HepG2 (cell line): ENCODE results near the gene HSP90AB1. TPM values are rescaled to one million over a fixed set of nuclear protein-coding genes. Genes with fewer than 3 reads are reported as not detected.

Experiments used
- GPN1 ChIP-seq: sonication (generic); formaldehyde crosslinking; IDR thresholded peaks from 2 replicates; pipeline ENCODE4 v1.5.1; 2020; ENCODE audit warnings: missing genetic modification reagents, borderline replicate concordance
- MAFK ChIP-seq, 2 experiments: IDR thresholded peaks in 1 of 2; conservative IDR thresholded peaks in 1 of 2; 2 replicates each; pipeline ENCODE4 v1.6.1; 2011; ENCODE audit warnings: improper control_type of control experiment in 2 of 2, low read length in 2 of 2
- MIER2 ChIP-seq: IDR thresholded peaks from 2 replicates; pipeline ENCODE4 v1.6.1; 2016; ENCODE audit warnings: missing biosample characterization, missing genetic modification reagents
- PCBP1 ChIP-seq: fragments of 200-400 bp; formaldehyde crosslinking; IDR thresholded peaks from 2 replicates; pipeline ENCODE4 v1.6.1; 2017; ENCODE audit warnings: mild to moderate bottlenecking, low read depth, low read length, borderline replicate concordance
- POGZ ChIP-seq: sonication (generic); formaldehyde crosslinking; IDR thresholded peaks from 2 replicates; pipeline ENCODE4 v1.4.0; 2020; ENCODE audit warnings: mild to moderate bottlenecking, missing genetic modification reagents
- PPARG ChIP-seq: conservative IDR thresholded peaks from 2 replicates; pipeline ENCODE4 v1.6.1; 2016; ENCODE audit warnings: missing biosample characterization, missing genetic modification reagents
- RCOR2 ChIP-seq: IDR thresholded peaks from 2 replicates; pipeline ENCODE4 v1.6.1; 2016; ENCODE audit warnings: missing biosample characterization, missing genetic modification reagents
- SNAI1 ChIP-seq: sonication (generic); formaldehyde crosslinking; IDR thresholded peaks from 2 replicates; pipeline ENCODE4 v1.5.0; 2020; ENCODE audit warnings: mild to moderate bottlenecking, missing genetic modification reagents, borderline replicate concordance
- TBX2 ChIP-seq: sonication (generic); formaldehyde crosslinking; IDR thresholded peaks from 2 replicates; pipeline ENCODE4 v1.5.0; 2020; ENCODE audit warnings: missing genetic modification reagents, mild to moderate bottlenecking, borderline replicate concordance
- YY1 ChIP-seq: IDR thresholded peaks from 2 replicates; pipeline ENCODE4 v1.6.1; 2011; ENCODE audit warnings: low read length, low read depth, moderate library complexity, mild to moderate bottlenecking; ENCODE audit not compliant: insufficient read depth, insufficient replicate concordance
- ZBTB1 ChIP-seq: sonication (generic); formaldehyde crosslinking; IDR thresholded peaks from 2 replicates; pipeline ENCODE4 v1.4.0; 2020; ENCODE audit warnings: missing genetic modification reagents, borderline replicate concordance
- ZFX ChIP-seq: sonication (generic); formaldehyde crosslinking; IDR thresholded peaks from 2 replicates; pipeline ENCODE4 v1.4.0; 2020; ENCODE audit warnings: mild to moderate bottlenecking, low read depth, missing genetic modification reagents, moderate library complexity
- ZFY ChIP-seq: sonication (generic); formaldehyde crosslinking; IDR thresholded peaks from 2 replicates; pipeline ENCODE4 v1.4.0; 2020; ENCODE audit warnings: missing genetic modification reagents
- ZNF253 ChIP-seq: sonication (generic); formaldehyde crosslinking; IDR thresholded peaks from 2 replicates; pipeline ENCODE4 v1.8.0; 2022; ENCODE audit warnings: mild to moderate bottlenecking, missing genetic modification reagents, borderline replicate concordance
- ZNF260 ChIP-seq: sonication (generic); formaldehyde crosslinking; IDR thresholded peaks from 2 replicates; pipeline ENCODE4 v1.4.0; 2020; ENCODE audit warnings: missing genetic modification reagents, low read depth, mild to moderate bottlenecking, borderline replicate concordance
- ZNF552 ChIP-seq: sonication (generic); formaldehyde crosslinking; IDR thresholded peaks from 2 replicates; pipeline ENCODE4 v1.9.0; 2022; ENCODE audit warnings: missing genetic modification reagents, mild to moderate bottlenecking, borderline replicate concordance
- ZNF558 ChIP-seq: sonication (generic); formaldehyde crosslinking; IDR thresholded peaks from 2 replicates; pipeline ENCODE4 v1.9.0; 2022; ENCODE audit warnings: mild to moderate bottlenecking, missing genetic modification reagents, borderline replicate concordance
- ZNF607 ChIP-seq: sonication (generic); formaldehyde crosslinking; IDR thresholded peaks from 2 replicates; pipeline ENCODE4 v1.5.1; 2020; ENCODE audit warnings: missing genetic modification reagents, mild to moderate bottlenecking, borderline replicate concordance
- ZNF619 ChIP-seq: sonication (generic); formaldehyde crosslinking; IDR thresholded peaks from 2 replicates; pipeline ENCODE4 v1.4.0; 2020; ENCODE audit warnings: mild to moderate bottlenecking, missing genetic modification reagents
- ZNF883 ChIP-seq: sonication (generic); formaldehyde crosslinking; IDR thresholded peaks from 2 replicates; pipeline ENCODE4 v1.5.1; 2020; ENCODE audit warnings: mild to moderate bottlenecking, missing genetic modification reagents; ENCODE audit errors: not compliant biosample characterization
- polyA plus RNA-seq, 8 experiments: library from polyadenylated mRNA; depleted of rRNA in 3 of 8; stranded (reverse) in 7 of 8; unstranded in 1 of 8; fragments of >200 nt; fragmentation: Illumina TruSeq in 4 of 8; extraction: Trizol in 4 of 8; gene quantifications; 2 replicates each; pipeline versions ENCODE4 v1.2.1 to v1.2.3, GENCODE V29; 2011 to 2016; ENCODE audit warnings: low read depth in 4 of 8, missing spikeins in 1 of 8, mixed read lengths in 1 of 8; ENCODE audit not compliant: insufficient read depth in 1 of 8
- total RNA-seq, 5 experiments: library from RNA; depleted of rRNA; stranded (reverse); fragments of >200 nt; fragmentation: Illumina TruSeq; extraction: Trizol; gene quantifications; 2 replicates each; pipeline ENCODE4 v1.2.3, GENCODE V29; 2016; ENCODE audit warnings: low read depth in 1 of 5
- TF ChIP-seq, protein P1 (sequence below): sonication (generic); formaldehyde crosslinking; IDR thresholded peaks from 2 replicates; pipeline ENCODE4 v1.4.0; 2020; ENCODE audit warnings: missing genetic modification reagents, borderline replicate concordance
- TF ChIP-seq, protein P2 (sequence below): sonication (generic); formaldehyde crosslinking; IDR thresholded peaks from 2 replicates; pipeline ENCODE4 v1.9.0; 2022; ENCODE audit warnings: low read depth, missing genetic modification reagents
- TF ChIP-seq, protein P3 (sequence below), 2 experiments: fragments of 450-650 bp in 1 of 2; sonication (generic) in 1 of 2; formaldehyde crosslinking; IDR thresholded peaks; 2 replicates each; pipeline versions ENCODE4 v1.5.0 to v1.8.0; 2020 to 2022; ENCODE audit warnings: mild to moderate bottlenecking in 1 of 2, missing genetic modification reagents in 1 of 2
- TF ChIP-seq, protein P4 (sequence below): sonication (generic); formaldehyde crosslinking; IDR thresholded peaks from 2 replicates; pipeline ENCODE4 v1.4.0; 2020; ENCODE audit warnings: mild to moderate bottlenecking, missing genetic modification reagents

Gene HSP90AB1
- total and polyA plus RNA-seq, 2 of the 13 experiments (the other 11 are each of a cell fraction or from before 2014, with no cell fraction given), result 1,325 to 1,472 TPM

DNA sequence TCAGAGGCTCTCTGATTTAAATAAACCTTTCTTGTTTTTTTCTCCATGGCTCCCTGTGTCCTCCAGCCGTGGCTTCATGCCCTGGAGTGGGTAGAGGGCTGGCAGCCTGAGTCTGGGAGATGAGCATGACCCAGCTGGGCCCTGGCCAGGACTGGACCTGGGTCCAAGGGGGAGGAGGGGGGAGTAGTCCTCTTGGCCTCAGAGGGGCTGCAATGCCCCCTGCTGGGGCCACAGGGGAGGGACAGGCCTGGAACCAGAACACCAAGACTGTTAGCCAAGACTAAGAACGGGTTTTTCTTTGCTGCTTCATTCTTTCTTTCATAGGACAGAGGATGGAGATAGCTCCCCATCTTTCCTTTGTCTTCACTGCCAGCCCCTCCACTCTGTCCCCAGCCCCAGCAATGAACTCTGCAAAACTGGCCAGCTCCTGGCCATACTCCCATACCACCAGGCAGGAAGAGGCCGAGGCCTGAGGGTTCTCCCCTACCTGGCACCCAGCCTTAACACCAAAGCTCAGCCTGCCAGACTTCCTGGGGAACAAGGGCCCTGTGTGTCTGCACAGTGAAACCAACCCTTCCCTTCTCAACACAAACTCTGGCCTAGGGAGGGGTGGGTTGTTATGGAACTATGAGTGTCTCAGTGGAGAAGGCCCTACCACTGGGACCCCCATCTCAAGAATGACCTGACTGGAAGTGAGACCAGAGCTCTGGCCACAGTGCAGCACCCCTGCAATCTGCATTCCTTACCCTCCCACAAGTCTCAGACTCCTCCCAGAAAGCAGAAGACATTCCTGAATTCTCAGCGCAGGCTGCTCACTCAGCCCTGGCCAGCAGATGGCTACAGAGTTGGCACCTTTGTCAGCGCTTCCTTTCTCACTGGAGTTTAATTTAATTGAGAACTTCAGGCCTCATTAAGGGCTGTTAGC lies 12.5 kb upstream of the HSP90AB1 start (continued):
- TF ChIP-seq, protein P1, sequence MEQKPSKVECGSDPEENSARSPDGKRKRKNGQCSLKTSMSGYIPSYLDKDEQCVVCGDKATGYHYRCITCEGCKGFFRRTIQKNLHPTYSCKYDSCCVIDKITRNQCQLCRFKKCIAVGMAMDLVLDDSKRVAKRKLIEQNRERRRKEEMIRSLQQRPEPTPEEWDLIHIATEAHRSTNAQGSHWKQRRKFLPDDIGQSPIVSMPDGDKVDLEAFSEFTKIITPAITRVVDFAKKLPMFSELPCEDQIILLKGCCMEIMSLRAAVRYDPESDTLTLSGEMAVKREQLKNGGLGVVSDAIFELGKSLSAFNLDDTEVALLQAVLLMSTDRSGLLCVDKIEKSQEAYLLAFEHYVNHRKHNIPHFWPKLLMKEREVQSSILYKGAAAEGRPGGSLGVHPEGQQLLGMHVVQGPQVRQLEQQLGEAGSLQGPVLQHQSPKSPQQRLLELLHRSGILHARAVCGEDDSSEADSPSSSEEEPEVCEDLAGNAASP (CRISPR knock-in tag), result peak; percentile 76; the same call in 1 of the 2 replicates
- TF ChIP-seq, protein P2, sequence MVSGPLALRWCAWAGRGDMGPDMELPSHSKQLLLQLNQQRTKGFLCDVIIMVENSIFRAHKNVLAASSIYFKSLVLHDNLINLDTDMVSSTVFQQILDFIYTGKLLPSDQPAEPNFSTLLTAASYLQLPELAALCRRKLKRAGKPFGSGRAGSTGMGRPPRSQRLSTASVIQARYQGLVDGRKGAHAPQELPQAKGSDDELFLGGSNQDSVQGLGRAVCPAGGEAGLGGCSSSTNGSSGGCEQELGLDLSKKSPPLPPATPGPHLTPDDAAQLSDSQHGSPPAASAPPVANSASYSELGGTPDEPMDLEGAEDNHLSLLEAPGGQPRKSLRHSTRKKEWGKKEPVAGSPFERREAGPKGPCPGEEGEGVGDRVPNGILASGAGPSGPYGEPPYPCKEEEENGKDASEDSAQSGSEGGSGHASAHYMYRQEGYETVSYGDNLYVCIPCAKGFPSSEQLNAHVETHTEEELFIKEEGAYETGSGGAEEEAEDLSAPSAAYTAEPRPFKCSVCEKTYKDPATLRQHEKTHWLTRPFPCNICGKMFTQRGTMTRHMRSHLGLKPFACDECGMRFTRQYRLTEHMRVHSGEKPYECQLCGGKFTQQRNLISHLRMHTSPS, result peak; percentile 78; the same call in 1 of the 2 replicates
- TF ChIP-seq ZNF619 (CRISPR knock-in tag) (peak; percentile 83; the same call in 1 of the 2 replicates), POGZ (no peak), ZNF607 (0 out of 2 replicates have a peak, but pooled peaks have one; percentile 31), TBX2 (CRISPR knock-in tag) (peak; percentile 55; the same call in 1 of the 2 replicates), ZNF558 (no peak), ZFY (CRISPR knock-in tag) (peak; percentile 49; the same call in 1 of the 2 replicates), ZNF253 (CRISPR knock-in tag) (no peak), YY1 (peak; percentile 53), ZNF883 (CRISPR knock-in tag) (no peak), SNAI1 (CRISPR knock-in tag) (no peak), ZFX (CRISPR knock-in tag) (peak; percentile 64), GPN1 (CRISPR knock-in tag) (no peak), PPARG (CRISPR knock-in tag) (peak; percentile 55; the same call in 1 of the 2 replicates), ZNF260 (CRISPR knock-in tag) (no peak), ZBTB1 (CRISPR knock-in tag) (no peak), ZNF552 (CRISPR knock-in tag) (no peak), PCBP1 (no peak), MIER2 (CRISPR knock-in tag) (0 out of 2 replicates have a peak, but pooled peaks have one; percentile 24), RCOR2 (CRISPR knock-in tag) (peak; percentile 44; the same call in 1 of the 2 replicates), MAFK (conservative IDR thresholded peaks at IDR 0.05 in 1 of 2, IDR thresholded peaks at IDR 0.05 in 1 of 2; ENCODE audit: low read length in 2 of 2) (no peak)
- TF ChIP-seq, protein P3, sequence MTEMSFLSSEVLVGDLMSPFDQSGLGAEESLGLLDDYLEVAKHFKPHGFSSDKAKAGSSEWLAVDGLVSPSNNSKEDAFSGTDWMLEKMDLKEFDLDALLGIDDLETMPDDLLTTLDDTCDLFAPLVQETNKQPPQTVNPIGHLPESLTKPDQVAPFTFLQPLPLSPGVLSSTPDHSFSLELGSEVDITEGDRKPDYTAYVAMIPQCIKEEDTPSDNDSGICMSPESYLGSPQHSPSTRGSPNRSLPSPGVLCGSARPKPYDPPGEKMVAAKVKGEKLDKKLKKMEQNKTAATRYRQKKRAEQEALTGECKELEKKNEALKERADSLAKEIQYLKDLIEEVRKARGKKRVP (CRISPR knock-in tag; IDR thresholded peaks at IDR 0.05), result no peak
- TF ChIP-seq, protein P4, sequence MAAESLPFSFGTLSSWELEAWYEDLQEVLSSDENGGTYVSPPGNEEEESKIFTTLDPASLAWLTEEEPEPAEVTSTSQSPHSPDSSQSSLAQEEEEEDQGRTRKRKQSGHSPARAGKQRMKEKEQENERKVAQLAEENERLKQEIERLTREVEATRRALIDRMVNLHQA (CRISPR knock-in tag), result no peak
